ENCODE measurements around the gene URGCP.

Gene URGCP

GRCh38 chr7:43906331-43907010, at the start of gene URGCP:
URGCP (minus strand) TSS chr7:43906596; CDS start chr7:43906575, 21 bp downstream.
- H3K4me3 ChIP-seq: peak within 1 kb of the TSS; percentile 60 to 84 (median 72)

GRCh38 chr7:43956027-43956426, 49.6 kb upstream of the URGCP start:
- H3K27ac ChIP-seq: no peak overlapping the region

More at GRCh38 chr7:43906331-43907010, at the start of gene URGCP:
- peak within 1 kb of the TSS; percentile 59 to 95 (median 85) for H3K27ac ChIP-seq

GRCh38 chr7:43954524-43955228, 48.3 kb upstream of the URGCP start:
- no peak overlapping the region for H3K4me3 ChIP-seq
- H3K27ac ChIP-seq: no peak overlapping the region

More at GRCh38 chr7:43956027-43956426, 49.6 kb upstream of the URGCP start:
- no peak overlapping the region for H3K4me3 ChIP-seq

GRCh38 chr7:43953071-43953470, 46.7 kb upstream of the URGCP start:
- H3K27ac ChIP-seq: no peak overlapping the region

GRCh38 chr7:43952028-43952427, 45.6 kb upstream of the URGCP start:
- no peak overlapping the region for H3K27ac ChIP-seq
- no peak overlapping the region for H3K4me3 ChIP-seq

More at GRCh38 chr7:43953071-43953470, 46.7 kb upstream of the URGCP start:
- H3K4me3 ChIP-seq: no peak overlapping the region

GRCh38 chr7:43944286-43944685, 37.9 kb upstream of the URGCP start:
- Histone ChIP-seq H3K27ac (no peak overlapping the region), H3K4me3 (no peak overlapping the region)

GRCh38 chr7:43943417-43944187, 37.2 kb upstream of the URGCP start:
- Histone ChIP-seq H3K4me3 (no peak overlapping the region), H3K27ac (peak overlapping the region in 1 of 21 experiments; percentile 58)

GRCh38 chr7:43942997-43943396, 36.6 kb upstream of the URGCP start:
- H3K4me3 ChIP-seq: no peak overlapping the region
- H3K27ac ChIP-seq: no peak overlapping the region

- Histone ChIP-seq H3K27ac (no peak overlapping the region), H3K4me3 (no peak overlapping the region)
Observed at GRCh38 chr7:43942250-43942649, 35.9 kb upstream of the URGCP start.

GRCh38 chr7:43938892-43939482, 32.6 kb upstream of the URGCP start:
- Histone ChIP-seq H3K4me3 (no peak overlapping the region), H3K27ac (no peak overlapping the region)

GRCh38 chr7:43937444-43937843, 31.0 kb upstream of the URGCP start:
- no peak overlapping the region for H3K4me3 ChIP-seq
- H3K27ac ChIP-seq: no peak overlapping the region

- Histone ChIP-seq H3K27ac (no peak overlapping the region), H3K4me3 (no peak overlapping the region)
Observed at GRCh38 chr7:43933902-43934560, 27.6 kb upstream of the URGCP start.

- H3K27ac ChIP-seq: no peak overlapping the region
Observed at GRCh38 chr7:43931346-43931745, 24.9 kb upstream of the URGCP start.

GRCh38 chr7:43929529-43930457, 23.4 kb upstream of the URGCP start:
- H3K4me3 ChIP-seq: no peak overlapping the region

More at GRCh38 chr7:43931346-43931745, 24.9 kb upstream of the URGCP start:
- H3K4me3 ChIP-seq: no peak overlapping the region

GRCh38 chr7:43927810-43928209, 21.4 kb upstream of the URGCP start:
- Histone ChIP-seq H3K27ac (no peak overlapping the region), H3K4me3 (no peak overlapping the region)

More at GRCh38 chr7:43929529-43930457, 23.4 kb upstream of the URGCP start:
- H3K27ac ChIP-seq: no peak overlapping the region

- H3K27ac ChIP-seq: peak overlapping the region in 20 of 21 experiments; percentile 57 to 97 (median 88)
- H3K4me3 ChIP-seq: peak overlapping the region; percentile 40 to 73 (median 61)
Observed at GRCh38 chr7:43926798-43927123, 20.4 kb upstream of the URGCP start.

- H3K4me3 ChIP-seq: peak within 1 kb of the TSS; percentile 40 to 73 (median 61)
- H3K27ac ChIP-seq: peak within 1 kb of the TSS; percentile 38 to 97 (median 87)
Observed at GRCh38 chr7:43925984-43926797, 19.8 kb upstream of the URGCP start, which contains the start of gene UBE2D4. UBE2D4 (plus strand) TSS chr7:43926436; CDS start chr7:43926533, 97 bp downstream.

Measured in skin epidermis (tissue), 12 donors.